Gastrocnemius medialis (tissue), 4 donors: ENCODE measurements around the gene SPECC1. TPM values are rescaled to one million over a fixed set of nuclear protein-coding genes. Genes with fewer than 3 reads are reported as not detected.
"Not testable (repeated sequence)": the region's sequence is repeated elsewhere in the genome, so short reads cannot be mapped to it uniquely, and the experiment has no call there.

ENCODE experiments used
- ATAC-seq, 2 donors: fragments of 150-250 bp; one replicate each; pipeline ENCODE4 v1.9.1; 2016
- DNase-seq, 2 donors: peaks; one replicate each; pipeline ENCODE4 v3.0.0-alpha.2; 2019
- H3K27ac ChIP-seq, 4 donors: fragments of 200-600 bp; sonication (generic); 1 replicate in 1 of 4; 2 replicates in 3 of 4; pipeline ENCODE4 v1.5.1; 2016 to 2018; ENCODE audit warnings: mild to moderate bottlenecking in 2 of 4, moderate library complexity in 1 of 4
- H3K27me3 ChIP-seq, 3 donors: fragments of 200-600 bp; sonication (generic) in 2 of 3; 1 replicate in 1 of 3; 2 replicates in 2 of 3; pipeline versions ENCODE4 v1.5.1 to v1.6.0; 2016 to 2019; ENCODE audit warnings: mild to moderate bottlenecking in 1 of 3, moderate library complexity in 1 of 3
- H3K36me3 ChIP-seq, 2 donors: fragments of 200-600 bp; sonication (generic) in 1 of 2; one replicate each; pipeline ENCODE4 v1.5.1; 2017 to 2018
- H3K4me1 ChIP-seq, 2 donors: fragments of 200-600 bp; sonication (generic) in 1 of 2; one replicate each; pipeline ENCODE4 v1.5.1; 2016 to 2017; ENCODE audit warnings: mild to moderate bottlenecking in 2 of 2
- H3K4me3 ChIP-seq, 4 donors: fragments of 200-600 bp; sonication (generic) in 3 of 4; 1 replicate in 1 of 4; 2 replicates in 3 of 4; pipeline ENCODE4 v1.5.1; 2016 to 2019; ENCODE audit warnings: mild to moderate bottlenecking in 2 of 4
- H3K9me3 ChIP-seq, 3 donors: fragments of 200-600 bp; sonication (generic) in 2 of 3; 1 replicate in 1 of 3; 2 replicates in 2 of 3; pipeline ENCODE4 v1.5.1; 2016 to 2019
- POLR2A ChIP-seq, 2 donors: fragments of 450-650 bp; IDR thresholded peaks; one replicate each; pipeline ENCODE4 v1.6.1; 2017; ENCODE audit warnings: antibody characterized with exemption in 2 of 2, mild to moderate bottlenecking in 2 of 2, moderate library complexity in 2 of 2
- in situ Hi-C, 4 donors: fragments of 200-750 bp; cut with MboI; loops; one replicate each; pipeline versions ENCODE4 v1.15.0 to v1.8.0; 2017; ENCODE audit warnings: low sequenced_read_pairs in 4 of 4
- intact Hi-C: fragments of 100-400 bp; cut with DNase I; formaldehyde crosslinking; loops from one replicate; pipeline ENCODE4 v1.15.1; 2023; ENCODE audit warnings: low total_unique reads
- total RNA-seq, 4 donors: library from RNA; depleted of rRNA; stranded (reverse); fragments of >200 nt; gene quantifications; one replicate each; pipeline versions ENCODE4 v1.1.0 to v1.2.3, GENCODE V29; 2016
- TF ChIP-seq, protein P1 (sequence below), 5 experiments: fragments of 450-650 bp in 3 of 5; fragments of 200-600 bp in 2 of 5; sonication (generic) in 2 of 5; IDR thresholded peaks in 4 of 5; conservative IDR thresholded peaks in 1 of 5; 1 replicate in 4 of 5; 2 replicates in 1 of 5; pipeline ENCODE4 v1.5.1; 2016 to 2019; ENCODE audit warnings: antibody characterized with exemption in 5 of 5, mild to moderate bottlenecking in 3 of 5, moderate library complexity in 3 of 5

Gene SPECC1
- total RNA-seq, 4 donors from 2014 or later = 6.1 to 17.9 (median 9.5) TPM

- in situ Hi-C loops (no loop called here), intact Hi-C loops (no loop called here)
- H3K27me3 ChIP-seq = no peaks in the 10 kb centered on the region
These were observed 223.5 kb downstream of the SPECC1 start for GRCh38 chr17:20232611-20233010.

GRCh38 chr17:20234276-20234675 lies 225.1 kb downstream of the SPECC1 start:
- no peak for DNase-seq
- in situ Hi-C loops = no loop called here
- intact Hi-C loops = no loop called here
- Histone ChIP-seq H3K9me3 (no peaks in the 10 kb centered on the region), H3K27me3 (no peaks in the 10 kb centered on the region), H3K36me3 (no peaks in the 10 kb centered on the region), H3K27ac (no peak overlapping the region), H3K4me1 (no peaks in the 10 kb centered on the region), H3K4me3 (no peak overlapping the region)
- TF ChIP-seq, protein P1, sequence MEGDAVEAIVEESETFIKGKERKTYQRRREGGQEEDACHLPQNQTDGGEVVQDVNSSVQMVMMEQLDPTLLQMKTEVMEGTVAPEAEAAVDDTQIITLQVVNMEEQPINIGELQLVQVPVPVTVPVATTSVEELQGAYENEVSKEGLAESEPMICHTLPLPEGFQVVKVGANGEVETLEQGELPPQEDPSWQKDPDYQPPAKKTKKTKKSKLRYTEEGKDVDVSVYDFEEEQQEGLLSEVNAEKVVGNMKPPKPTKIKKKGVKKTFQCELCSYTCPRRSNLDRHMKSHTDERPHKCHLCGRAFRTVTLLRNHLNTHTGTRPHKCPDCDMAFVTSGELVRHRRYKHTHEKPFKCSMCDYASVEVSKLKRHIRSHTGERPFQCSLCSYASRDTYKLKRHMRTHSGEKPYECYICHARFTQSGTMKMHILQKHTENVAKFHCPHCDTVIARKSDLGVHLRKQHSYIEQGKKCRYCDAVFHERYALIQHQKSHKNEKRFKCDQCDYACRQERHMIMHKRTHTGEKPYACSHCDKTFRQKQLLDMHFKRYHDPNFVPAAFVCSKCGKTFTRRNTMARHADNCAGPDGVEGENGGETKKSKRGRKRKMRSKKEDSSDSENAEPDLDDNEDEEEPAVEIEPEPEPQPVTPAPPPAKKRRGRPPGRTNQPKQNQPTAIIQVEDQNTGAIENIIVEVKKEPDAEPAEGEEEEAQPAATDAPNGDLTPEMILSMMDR (IDR thresholded peaks at IDR 0.05 in 4 of 5, conservative IDR thresholded peaks at IDR 0.05 in 1 of 5) = no peak
- TF ChIP-seq POLR2A (IDR thresholded peaks at IDR 0.05) = no peak
- ATAC-seq = no peak

More at GRCh38 chr17:20232611-20233010, 223.5 kb downstream of the SPECC1 start:
- Histone ChIP-seq H3K4me3 (no peak overlapping the region), H3K27ac (no peak overlapping the region), H3K9me3 (no peaks in the 10 kb centered on the region), H3K4me1 (peaks cover 0 to 4% of the 10 kb centered on the region in 2 donors), H3K36me3 (no peaks in the 10 kb centered on the region)
- ATAC-seq = no peak
- DNase-seq = no peak
- TF ChIP-seq, protein P1 (IDR thresholded peaks at IDR 0.05 in 4 of 5, conservative IDR thresholded peaks at IDR 0.05 in 1 of 5) = no peak
- no peak for TF ChIP-seq POLR2A (IDR thresholded peaks at IDR 0.05)

GRCh38 chr17:20235747-20236146 lies 226.6 kb downstream of the SPECC1 start:
- intact Hi-C loops = no loop called here
- in situ Hi-C loops = no loop called here
- TF ChIP-seq, protein P1 (IDR thresholded peaks at IDR 0.05 in 4 of 5, conservative IDR thresholded peaks at IDR 0.05 in 1 of 5) = no peak
- TF ChIP-seq POLR2A (IDR thresholded peaks at IDR 0.05) = no peak
- ATAC-seq = no peak
- Histone ChIP-seq H3K4me1 (no peaks in the 10 kb centered on the region), H3K27ac (no peak overlapping the region), H3K9me3 (no peaks in the 10 kb centered on the region), H3K4me3 (no peak overlapping the region), H3K27me3 (no peaks in the 10 kb centered on the region), H3K36me3 (no peaks in the 10 kb centered on the region)
- no peak for DNase-seq

GRCh38 chr17:20236578-20237227 lies 227.5 kb downstream of the SPECC1 start:
- no peaks in the 10 kb centered on the region for H3K36me3 ChIP-seq
- intact Hi-C loops (no loop called here), in situ Hi-C loops (no loop called here)
- ATAC-seq (no peak), DNase-seq (no peak)
- H3K27ac ChIP-seq = peak overlapping the region in 1 of 4 donors; percentile 52
- no peaks in the 10 kb centered on the region for H3K27me3 ChIP-seq
- H3K4me1 ChIP-seq = no peaks in the 10 kb centered on the region
- H3K9me3 ChIP-seq = no peaks in the 10 kb centered on the region
- TF ChIP-seq, protein P1 (IDR thresholded peaks at IDR 0.05 in 4 of 5, conservative IDR thresholded peaks at IDR 0.05 in 1 of 5) = no peak
- TF ChIP-seq POLR2A (IDR thresholded peaks at IDR 0.05) = no peak
- H3K4me3 ChIP-seq = no peak overlapping the region

- H3K9me3 ChIP-seq, H3K27me3 ChIP-seq, intact Hi-C loops, DNase-seq, H3K27ac ChIP-seq, ATAC-seq, in situ Hi-C loops, H3K4me1 ChIP-seq, H3K36me3 ChIP-seq, H3K4me3 ChIP-seq: not testable (repeated sequence)
These were observed 230.6 kb downstream of the SPECC1 start for GRCh38 chr17:20239776-20240175.
